HEK293 (cell line): Measurements from ENCODE around the gene GAK.
"Not testable (repeated sequence)": the region's sequence is repeated elsewhere in the genome, so short reads cannot be mapped to it uniquely, and the experiment has no call there.

ENCODE experiments used
- CTCF ChIA-PET: fragments of 350-600 bp; formaldehyde crosslinking; extraction: SDS; loops from one replicate; lab custom pipeline; 2021; ENCODE audit warnings: antibody characterized with exemption; lab: Yijun Ruan, JAX
- POLR2A ChIA-PET: fragments of 300-600 bp; formaldehyde crosslinking; extraction: SDS; loops from one replicate; lab custom pipeline; 2020; ENCODE audit warnings: antibody characterized with exemption, inconsistent platforms; lab: Yijun Ruan, JAX
- H3K27ac ChIP-seq: fragments of 200-500 bp; sonication (Bioruptor generic); 2 replicates; pipeline ENCODE4 v1.5.1; 2014; ENCODE audit warnings: low read depth, low read length, control low read depth, inconsistent platforms; ENCODE audit errors: extremely low read depth
- H3K36me3 ChIP-seq, 2 experiments: fragments of 200-500 bp in 1 of 2; sonication (Bioruptor generic) in 1 of 2; 1 replicate in 1 of 2; 2 replicates in 1 of 2; pipeline ENCODE4 v1.5.1; 2014 to 2017; ENCODE audit warnings: inconsistent platforms in 2 of 2, low read length in 2 of 2; ENCODE audit not compliant: control insufficient read depth in 2 of 2, insufficient read depth in 1 of 2
- H3K4me1 ChIP-seq: fragments of 200-500 bp; sonication (Bioruptor generic); 2 replicates; pipeline ENCODE4 v1.5.1; 2014; ENCODE audit warnings: mild to moderate bottlenecking, low read length, inconsistent platforms; ENCODE audit not compliant: control insufficient read depth, insufficient read depth
- H3K4me3 ChIP-seq: 2 replicates; pipeline ENCODE4 v1.5.1; 2011; ENCODE audit warnings: low read depth, mild to moderate bottlenecking, control low read depth, low read length, moderate library complexity
- H3K9me3 ChIP-seq: fragments of 200-500 bp; sonication (Bioruptor generic); 2 replicates; pipeline ENCODE4 v1.5.1; 2014; ENCODE audit warnings: low read depth, low read length, inconsistent platforms; ENCODE audit not compliant: control insufficient read depth, insufficient read depth
- MEIS1 ChIP-seq: sonication (generic); formaldehyde crosslinking; IDR thresholded peaks from 2 replicates; pipeline ENCODE4 v1.8.1; 2022; ENCODE audit warnings: missing genetic modification reagents, mild to moderate bottlenecking, borderline replicate concordance
- SALL2 ChIP-seq: fragments of 450-650 bp; formaldehyde crosslinking; IDR thresholded peaks from 2 replicates; pipeline ENCODE4 v1.5.0; 2017; ENCODE audit warnings: missing biosample characterization, mild to moderate bottlenecking, missing genetic modification characterization, borderline replicate concordance
- ZNF114 ChIP-seq: fragments of 450-650 bp; formaldehyde crosslinking; IDR thresholded peaks from 2 replicates; pipeline ENCODE4 v1.5.0; 2017; ENCODE audit warnings: missing biosample characterization, missing genetic modification characterization
- ZNF132 ChIP-seq: fragments of 450-650 bp; formaldehyde crosslinking; IDR thresholded peaks from 2 replicates; pipeline ENCODE4 v1.5.1; 2017; ENCODE audit warnings: missing biosample characterization, missing genetic modification characterization, borderline replicate concordance
- ZNF146 ChIP-seq: fragments of 450-650 bp; formaldehyde crosslinking; IDR thresholded peaks from 2 replicates; pipeline ENCODE4 v1.5.1; 2016; ENCODE audit warnings: missing biosample characterization, missing genetic modification characterization
- ZNF280D ChIP-seq: fragments of 450-650 bp; formaldehyde crosslinking; IDR thresholded peaks from 2 replicates; pipeline ENCODE4 v1.5.1; 2016; ENCODE audit warnings: missing biosample characterization, missing genetic modification characterization
- ZNF391 ChIP-seq: fragments of 450-650 bp; formaldehyde crosslinking; IDR thresholded peaks from 2 replicates; pipeline ENCODE4 v1.5.1; 2016; ENCODE audit warnings: low read depth, missing biosample characterization, missing genetic modification characterization, borderline replicate concordance
- ZNF423 ChIP-seq: fragments of 450-650 bp; formaldehyde crosslinking; IDR thresholded peaks from 2 replicates; pipeline ENCODE4 v1.5.1; 2016; ENCODE audit warnings: missing biosample characterization, missing genetic modification characterization
- ZNF571 ChIP-seq: fragments of 450-650 bp; formaldehyde crosslinking; IDR thresholded peaks from 2 replicates; pipeline ENCODE4 v1.5.0; 2017; ENCODE audit warnings: missing biosample characterization, missing genetic modification characterization
- ZNF600 ChIP-seq: fragments of 450-650 bp; formaldehyde crosslinking; IDR thresholded peaks from 2 replicates; pipeline ENCODE4 v1.5.1; 2016; ENCODE audit warnings: missing biosample characterization, missing genetic modification characterization
- ZNF621 ChIP-seq: fragments of 450-650 bp; formaldehyde crosslinking; IDR thresholded peaks from 2 replicates; pipeline ENCODE4 v1.5.1; 2017; ENCODE audit warnings: missing biosample characterization, missing genetic modification characterization
- ZNF629 ChIP-seq: fragments of 450-650 bp; formaldehyde crosslinking; IDR thresholded peaks from 2 replicates; pipeline ENCODE4 v1.5.1; 2017; ENCODE audit warnings: missing biosample characterization, missing genetic modification characterization
- ZNF76 ChIP-seq: fragments of 450-650 bp; formaldehyde crosslinking; IDR thresholded peaks from 2 replicates; pipeline ENCODE4; 2016; ENCODE audit warnings: low read depth, missing biosample characterization, missing genetic modification characterization, borderline replicate concordance
- ZNF791 ChIP-seq: fragments of 450-650 bp; formaldehyde crosslinking; IDR thresholded peaks from 2 replicates; pipeline ENCODE4 v1.5.1; 2016; ENCODE audit warnings: missing biosample characterization, missing genetic modification characterization
- ZNF843 ChIP-seq: fragments of 450-650 bp; formaldehyde crosslinking; IDR thresholded peaks from 2 replicates; pipeline ENCODE4 v1.5.1; 2016; ENCODE audit warnings: missing biosample characterization, missing genetic modification characterization
- ZSCAN18 ChIP-seq: fragments of 450-650 bp; formaldehyde crosslinking; IDR thresholded peaks from 2 replicates; pipeline ENCODE4 v1.5.1; 2016; ENCODE audit warnings: missing biosample characterization, missing genetic modification characterization

Gene GAK

GRCh38 chr4:808860-809570 is 123.1 kb downstream of the GAK start (continued):
- TF ChIP-seq ZNF629, result no peak
- TF ChIP-seq ZNF76, result no peak

DNA sequence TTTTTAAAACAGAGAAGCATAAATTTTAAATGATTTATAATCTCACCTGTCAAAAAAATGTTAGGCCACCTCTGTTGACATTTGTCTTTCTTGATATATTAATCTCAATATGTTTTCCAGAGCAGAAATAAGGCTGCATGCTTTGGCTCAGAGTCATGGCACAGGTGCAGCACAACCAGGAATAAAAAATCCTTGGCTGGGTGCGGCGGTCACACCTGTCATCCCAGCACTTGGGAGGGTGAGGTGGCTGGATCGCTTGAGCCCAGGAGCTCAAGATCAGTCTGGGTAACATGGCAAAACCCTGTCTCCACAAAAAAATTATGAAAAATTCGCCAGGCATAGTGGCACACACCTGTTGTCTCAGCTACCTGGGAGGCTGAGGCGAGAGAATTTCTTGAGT is 124.3 kb downstream of the GAK start:
- Histone ChIP-seq H3K4me3 (no peak overlapping the region), H3K4me1 (no peaks in the 10 kb centered on the region), H3K9me3 (no peaks in the 10 kb centered on the region), H3K27ac (no peak overlapping the region)
- POLR2A ChIA-PET, result no interaction called here
- TF ChIP-seq MEIS1 (CRISPR knock-in tag), result no peak
- no peak for TF ChIP-seq ZNF132 (tag by site-specific recombination)
- no peak for TF ChIP-seq ZNF843 (tag by site-specific recombination)
- TF ChIP-seq ZNF600, result no peak
- no peak for TF ChIP-seq SALL2
- TF ChIP-seq ZSCAN18 (tag by site-specific recombination), result no peak
- TF ChIP-seq ZNF423 (tag by site-specific recombination), result no peak
- no peak for TF ChIP-seq ZNF621 (tag by site-specific recombination)
- no peak for TF ChIP-seq ZNF791 (tag by site-specific recombination)
- no peak for TF ChIP-seq ZNF571
- TF ChIP-seq, all 188 proteins: peak for 0
- CTCF ChIA-PET, result interaction anchor here (0.7 kb wide), 1 partner anchor 17 kb away, joined by 3 read pairs; no protein-coding TSS in a partner anchor
- H3K36me3 ChIP-seq, result no peaks in the 10 kb centered on the region

GRCh38 chr4:806979-807378 is 125.1 kb downstream of the GAK start:
- H3K4me1 ChIP-seq, H3K27ac ChIP-seq, H3K4me3 ChIP-seq, POLR2A ChIA-PET: not testable (repeated sequence)
- TF ChIP-seq ZNF280D (tag by site-specific recombination) (0 out of 2 replicates have a peak, but pooled peaks have one; percentile 32), ZNF146 (tag by site-specific recombination) (peak; percentile 65; the same call in 1 of the 2 replicates)
- TF ChIP-seq, all 188 proteins: peak for 2; not testable (repeated sequence) for 186
- not testable (repeated sequence) for H3K36me3 ChIP-seq, H3K9me3 ChIP-seq
- CTCF ChIA-PET, result interaction anchor here (0.7 kb wide), 1 partner anchor 18 kb away, joined by 3 read pairs; no protein-coding TSS in a partner anchor

DNA sequence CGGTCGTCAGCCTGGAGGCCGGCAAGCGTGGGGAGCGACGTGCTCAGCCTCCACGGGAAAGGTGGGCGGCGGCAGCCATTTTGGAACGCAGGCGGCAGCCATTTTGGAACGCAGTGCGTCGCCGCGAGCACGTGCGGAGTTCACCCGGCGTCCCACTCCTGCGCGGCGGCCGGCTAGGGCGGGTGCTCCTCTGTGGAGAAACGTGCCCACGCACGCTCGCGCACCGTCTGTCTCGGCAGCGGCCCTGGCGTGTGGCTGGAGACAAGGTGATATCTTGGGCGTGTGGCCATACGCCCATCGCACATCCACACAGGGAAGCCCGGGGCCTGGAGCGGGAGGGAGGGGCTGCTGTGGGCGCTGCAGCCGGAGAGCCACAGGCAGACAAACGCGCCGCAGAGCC is 127.3 kb downstream of the GAK start:
- H3K9me3 ChIP-seq, result no peaks in the 10 kb centered on the region
- no peaks in the 10 kb centered on the region for H3K36me3 ChIP-seq
- H3K4me1 ChIP-seq, result no peaks in the 10 kb centered on the region
- ChIA-PET CTCF (no interaction called here), POLR2A (no interaction called here)
- no peak overlapping the region for H3K27ac ChIP-seq
- TF ChIP-seq ZNF114 (tag by site-specific recombination) (no peak), ZNF391 (no peak)
- H3K4me3 ChIP-seq, result no peak overlapping the region
